NCI-H748 (cell line): ENCODE measurements around the gene MISP3.
A peak's percentile ranks its signal among the peaks of the same experiment; 100 is the strongest.
"Not testable (repeated sequence)": the region's sequence is repeated elsewhere in the genome, so short reads cannot be mapped to it uniquely, and the experiment has no call there.

Experiments
- DNase-seq: peaks from one replicate; lab custom pipeline; 2025; ENCODE audit not compliant: unreplicated experiment; lab: John Stamatoyannopoulos, UW

MISP3 gene

GRCh38 chr19:14072535-14073260 is at the start of gene MISP3:
Gene MISP3, plus strand, starts transcription at chr19:14072786. Its CDS starts 524 bp downstream, at chr19:14073310.
- peak; percentile 79 for DNase-seq

- no peak for DNase-seq
Measured at GRCh38 chr19:14023404-14024235, 49.0 kb upstream of the MISP3 start.

- not testable (repeated sequence) for DNase-seq
Measured at GRCh38 chr19:14026652-14027192, 45.9 kb upstream of the MISP3 start.

- DNase-seq, result no peak
Measured at GRCh38 chr19:14027856-14028450, 44.6 kb upstream of the MISP3 start, which contains the start of gene RLN3. Gene RLN3, plus strand, starts transcription at chr19:14028148. Its CDS starts 57 bp downstream, at chr19:14028205.

- no peak for DNase-seq
Measured at GRCh38 chr19:14028901-14029300, 43.7 kb upstream of the MISP3 start.

- no peak for DNase-seq
Measured at GRCh38 chr19:14030997-14031718, 41.4 kb upstream of the MISP3 start.

GRCh38 chr19:14031719-14032480 is 40.7 kb upstream of the MISP3 start, which contains the start of gene IL27RA:
Gene IL27RA, plus strand, starts transcription at chr19:14031762. Its CDS starts 111 bp downstream, at chr19:14031873.
- DNase-seq, result peak; percentile 61

GRCh38 chr19:14033946-14034345 is 38.6 kb upstream of the MISP3 start:
- DNase-seq, result no peak

- not testable (repeated sequence) for DNase-seq
Measured at GRCh38 chr19:14035159-14035558, 37.4 kb upstream of the MISP3 start.

GRCh38 chr19:14035706-14036105 is 36.9 kb upstream of the MISP3 start:
- no peak for DNase-seq

GRCh38 chr19:14039181-14039580 is 33.4 kb upstream of the MISP3 start:
- no peak for DNase-seq

- peak; percentile 64 for DNase-seq
Measured at GRCh38 chr19:14042659-14043608, 29.7 kb upstream of the MISP3 start.

GRCh38 chr19:14047866-14048265 is 24.7 kb upstream of the MISP3 start:
- not testable (repeated sequence) for DNase-seq

- peak; percentile 36 for DNase-seq
Measured at GRCh38 chr19:14048443-14049153, 24.0 kb upstream of the MISP3 start.

- no peak for DNase-seq
Measured at GRCh38 chr19:14050512-14050911, 22.1 kb upstream of the MISP3 start.

GRCh38 chr19:14050961-14051360 is 21.6 kb upstream of the MISP3 start:
- DNase-seq, result not testable (repeated sequence)

- DNase-seq, result no peak
Measured at GRCh38 chr19:14051980-14052379, 20.6 kb upstream of the MISP3 start.

GRCh38 chr19:14052470-14052869 is 20.1 kb upstream of the MISP3 start:
- DNase-seq, result no peak
